ENCODE data around the gene AUTS2. TPM values are rescaled to one million over a fixed set of nuclear protein-coding genes. Genes with fewer than 3 reads are reported as not detected.

Gene AUTS2
- total and polyA plus RNA-seq, 2 of the 8 experiments (the other 6 are each of a cell fraction or from before 2014, with no cell fraction given) = 25.9 to 101 TPM

GRCh38 chr7:70699271-70699670, 1101.0 kb downstream of the AUTS2 start:
- no peak overlapping the region for H2BK5ac ChIP-seq (ENCODE audit: low read depth, low read length)
- peak overlapping the region; percentile 81 for H2BK120ac ChIP-seq (replicated peaks; ENCODE audit: low read depth, low read length)
- no peak overlapping the region for H4K91ac ChIP-seq (replicated peaks; ENCODE audit: insufficient read length, low read length)
- no peak overlapping the region for H3K23ac ChIP-seq (ENCODE audit: insufficient read length)
- no peak overlapping the region for H3K4ac ChIP-seq (replicated peaks; ENCODE audit: insufficient read length, low read depth, low read length)
- no peak for DNase-seq (ENCODE audit: low read depth in 1 of 2, low spot score in 2 of 2)
- H2AFZ ChIP-seq (ENCODE audit: low read length) = no peak overlapping the region
- no peak overlapping the region for H3K27ac ChIP-seq (ENCODE audit: low read depth, low read length)
- peak overlapping the region; percentile 13; the same call in 1 of the 2 replicates for H3K18ac ChIP-seq (ENCODE audit: extremely low read depth, low read length)
- CTCF ChIA-PET (ENCODE audit: partially characterized antibody) = interaction anchor here (0.8 to 5.0 kb wide), 23 partner anchors 9 to 744 kb away, joined by 3 to 46 read pairs (median 4); no protein-coding TSS in a partner anchor
- no peak overlapping the region for H2BK15ac ChIP-seq (ENCODE audit: low read length)
- peak overlapping the region; percentile 76 to 81; a peak in 3 of 4 replicates for H3K4me2 ChIP-seq (ENCODE audit: insufficient read depth in 1 of 2, low read depth in 2 of 2, low read length in 2 of 2)
- H3K79me1 ChIP-seq (ENCODE audit: low read depth, low read length) = peaks cover 4% of the 10 kb centered on the region; the same call in 1 of the 2 replicates
- no peak overlapping the region for H2AK5ac ChIP-seq (ENCODE audit: low read depth, low read length)
- no peak for TF ChIP-seq RFX5 (IDR thresholded peaks at IDR 0.05; ENCODE audit: borderline replicate concordance, low read depth, low read length)
- TF ChIP-seq POLR2A (IDR thresholded peaks at IDR 0.05; ENCODE audit: control extremely low read depth in 1 of 2, low read depth in 2 of 2, low read length in 2 of 2) = 0 out of 3 replicates have a peak, but pooled peaks of 1 of the 2 experiments have one; percentile 7
- TF ChIP-seq, protein P1, sequence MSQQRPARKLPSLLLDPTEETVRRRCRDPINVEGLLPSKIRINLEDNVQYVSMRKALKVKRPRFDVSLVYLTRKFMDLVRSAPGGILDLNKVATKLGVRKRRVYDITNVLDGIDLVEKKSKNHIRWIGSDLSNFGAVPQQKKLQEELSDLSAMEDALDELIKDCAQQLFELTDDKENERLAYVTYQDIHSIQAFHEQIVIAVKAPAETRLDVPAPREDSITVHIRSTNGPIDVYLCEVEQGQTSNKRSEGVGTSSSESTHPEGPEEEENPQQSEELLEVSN (IDR thresholded peaks at IDR 0.05) = 0 out of 2 replicates have a peak, but pooled peaks have one; percentile 1
- peak; percentile 6 for TF ChIP-seq TAF7 (optimal IDR thresholded peaks at IDR 0.05; ENCODE audit: borderline replicate concordance, low read depth, low read length)
- H4K5ac ChIP-seq (ENCODE audit: insufficient read length, low read depth, low read length) = peak overlapping the region; percentile 86
- no peak overlapping the region for H3K56ac ChIP-seq (replicated peaks; ENCODE audit: insufficient read length, low read depth, low read length)
- POLR2A ChIA-PET (ENCODE audit: partially characterized antibody) = interaction anchor here (0.8 to 2.5 kb wide), 10 partner anchors 11 to 194 kb away, joined by 3 to 9 read pairs (median 4); no protein-coding TSS in a partner anchor
- no peak overlapping the region for H3K14ac ChIP-seq (ENCODE audit: insufficient read length)
- H4K20me1 ChIP-seq (replicated peaks in 1 of 2; ENCODE audit: control insufficient read depth in 1 of 2, insufficient read depth in 2 of 2, low read length in 2 of 2) = peaks cover 13 to 21% of the 10 kb centered on the region in 2 experiments
- peaks cover 4% of the 10 kb centered on the region for H3K23me2 ChIP-seq (ENCODE audit: low read depth, low read length)
- WGBS, 2 experiments (ENCODE audit: extremely low coverage in 1 of 2, insufficient coverage in 1 of 2, insufficient read length in 1 of 2, insufficient replicate concordance in 2 of 2, low coverage in 1 of 2, low lambda C conversion rate in 2 of 2, missing lambda C conversion rate in 1 of 2) = 67% methylated on average over 3 of the region's 3 CpGs; no CpG with 5 or more reads in 1 of the 2 experiments
- H2BK20ac ChIP-seq (ENCODE audit: low read length) = no peak overlapping the region; the same call in 1 of the 2 replicates
- no peaks in the 10 kb centered on the region for H3K27me3 ChIP-seq (replicated peaks in 1 of 4; ENCODE audit: control insufficient read depth in 3 of 4, extremely low read depth in 1 of 4, insufficient read depth in 3 of 4, low read length in 3 of 4)
- peaks cover 15 to 55% (median 38%) of the 10 kb centered on the region in 4 experiments for H3K4me1 ChIP-seq (replicated peaks in 1 of 4; ENCODE audit: control insufficient read depth in 3 of 4, insufficient read depth in 4 of 4, low read length in 3 of 4)
- peak overlapping the region in 2 of 4 experiments; percentile 14 to 93; a peak in 3 of 8 replicates for H3K4me3 ChIP-seq (ENCODE audit: extremely low read depth in 1 of 4, insufficient read depth in 2 of 4, low read depth in 3 of 4, low read length in 4 of 4)
- peaks cover 41 to 90% of the 10 kb centered on the region in 2 experiments for H3K79me2 ChIP-seq (ENCODE audit: control insufficient read depth in 1 of 2, insufficient read depth in 2 of 2, low read length in 2 of 2)
- FAIRE-seq = peak; percentile 55
- no peak overlapping the region; the same call in 1 of the 2 replicates for H2BK12ac ChIP-seq (ENCODE audit: low read depth, low read length)
- peaks cover 3 to 44% (median 9%) of the 10 kb centered on the region in 4 experiments; a peak in 6 of 8 replicates for H3K36me3 ChIP-seq (ENCODE audit: control insufficient read depth in 2 of 4, insufficient read depth in 4 of 4, low read length in 3 of 4)
- no peak overlapping the region for H4K8ac ChIP-seq (ENCODE audit: extremely low read depth, insufficient read depth, low read length)
- no peak overlapping the region for H3K9ac ChIP-seq (replicated peaks in 1 of 4; ENCODE audit: extremely low read depth in 1 of 4, low read depth in 3 of 4, low read length in 3 of 4)
- H3K9me3 ChIP-seq (ENCODE audit: insufficient read depth in 2 of 2, low read depth in 1 of 2, low read length in 1 of 2) = no peaks in the 10 kb centered on the region
